KOPT-K1 (cell line): Measurements from ENCODE around the gene GIPR.

Experiments used
- H3K27ac ChIP-seq: fragments of 200-600 bp; sonication (generic); 2 replicates; pipeline ENCODE4 v1.5.1; 2016; ENCODE audit warnings: antibody characterized with exemption, mild to moderate bottlenecking, low read depth, low read length; ENCODE audit not compliant: poor library complexity, severe bottlenecking
- H3K36me3 ChIP-seq: fragments of 200-600 bp; sonication (generic); 2 replicates; pipeline ENCODE4 v1.5.1; 2017; ENCODE audit warnings: antibody characterized with exemption, mild to moderate bottlenecking, low read length, moderate library complexity; ENCODE audit not compliant: insufficient read depth
- H3K9me3 ChIP-seq: fragments of 200-600 bp; sonication (generic); 2 replicates; pipeline ENCODE4 v1.5.1; 2017; ENCODE audit warnings: antibody characterized with exemption, low read length, mild to moderate bottlenecking; ENCODE audit not compliant: insufficient read depth, poor library complexity, severe bottlenecking

GIPR gene

GRCh38 chr19:45641274-45642105 lies 26.5 kb upstream of the GIPR start:
- Histone ChIP-seq H3K36me3 (no peaks in the 10 kb centered on the region), H3K27ac (peak overlapping the region; percentile 50), H3K9me3 (no peaks in the 10 kb centered on the region)

GRCh38 chr19:45643024-45643926 lies 24.7 kb upstream of the GIPR start:
- Histone ChIP-seq H3K27ac (no peak overlapping the region), H3K9me3 (no peaks in the 10 kb centered on the region), H3K36me3 (no peaks in the 10 kb centered on the region)

- Histone ChIP-seq H3K9me3 (no peaks in the 10 kb centered on the region), H3K27ac (no peak overlapping the region), H3K36me3 (no peaks in the 10 kb centered on the region)
Measured at GRCh38 chr19:45643927-45644771, 23.9 kb upstream of the GIPR start.

GRCh38 chr19:45645068-45645630 lies 22.9 kb upstream of the GIPR start:
- Histone ChIP-seq H3K36me3 (no peaks in the 10 kb centered on the region), H3K27ac (no peak overlapping the region), H3K9me3 (no peaks in the 10 kb centered on the region)

- H3K27ac ChIP-seq, result no peak overlapping the region
- H3K9me3 ChIP-seq, result no peaks in the 10 kb centered on the region
- no peaks in the 10 kb centered on the region for H3K36me3 ChIP-seq
Measured at GRCh38 chr19:45645631-45646344, 22.2 kb upstream of the GIPR start.

- Histone ChIP-seq H3K9me3 (no peaks in the 10 kb centered on the region), H3K36me3 (no peaks in the 10 kb centered on the region), H3K27ac (no peak overlapping the region)
Measured at GRCh38 chr19:45646345-45646698, 21.7 kb upstream of the GIPR start.

DNA sequence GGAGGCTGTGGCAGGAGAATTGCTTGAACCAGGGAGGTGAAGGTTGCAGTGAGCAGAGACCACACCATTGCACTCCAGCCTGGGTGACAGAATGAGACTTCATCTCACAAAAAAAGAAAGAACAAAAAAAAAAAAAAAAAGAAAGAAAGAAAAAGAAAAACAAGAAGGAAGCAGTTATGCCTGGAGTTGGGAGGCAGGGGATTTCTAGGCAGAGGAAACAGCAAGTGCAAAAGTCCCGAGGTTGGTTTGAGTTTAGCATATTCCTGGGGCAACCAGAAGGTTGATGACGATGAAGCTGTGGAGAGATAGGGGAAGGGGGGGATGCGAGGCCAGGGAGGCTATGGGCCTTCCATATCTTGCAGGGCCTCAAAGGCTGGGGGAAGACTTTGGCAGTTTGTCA lies 17.3 kb upstream of the GIPR start:
- no peaks in the 10 kb centered on the region for H3K9me3 ChIP-seq
- H3K36me3 ChIP-seq, result no peaks in the 10 kb centered on the region
- no peak overlapping the region for H3K27ac ChIP-seq

GRCh38 chr19:45653634-45654033 lies 14.4 kb upstream of the GIPR start:
- Histone ChIP-seq H3K36me3 (no peaks in the 10 kb centered on the region), H3K27ac (no peak overlapping the region), H3K9me3 (no peaks in the 10 kb centered on the region)

GRCh38 chr19:45655073-45655472 lies 12.9 kb upstream of the GIPR start:
- Histone ChIP-seq H3K36me3 (no peaks in the 10 kb centered on the region), H3K9me3 (no peaks in the 10 kb centered on the region), H3K27ac (no peak overlapping the region)

GRCh38 chr19:45657520-45658167 lies 10.4 kb upstream of the GIPR start:
- no peak overlapping the region for H3K27ac ChIP-seq
- no peaks in the 10 kb centered on the region for H3K36me3 ChIP-seq
- H3K9me3 ChIP-seq, result no peaks in the 10 kb centered on the region

- H3K9me3 ChIP-seq, result no peaks in the 10 kb centered on the region
- no peak overlapping the region for H3K27ac ChIP-seq
- no peaks in the 10 kb centered on the region for H3K36me3 ChIP-seq
Measured at GRCh38 chr19:45659096-45659729, 8.8 kb upstream of the GIPR start.

GRCh38 chr19:45660636-45661035 lies 7.4 kb upstream of the GIPR start:
- no peaks in the 10 kb centered on the region for H3K36me3 ChIP-seq
- no peaks in the 10 kb centered on the region for H3K9me3 ChIP-seq
- H3K27ac ChIP-seq, result no peak overlapping the region

DNA sequence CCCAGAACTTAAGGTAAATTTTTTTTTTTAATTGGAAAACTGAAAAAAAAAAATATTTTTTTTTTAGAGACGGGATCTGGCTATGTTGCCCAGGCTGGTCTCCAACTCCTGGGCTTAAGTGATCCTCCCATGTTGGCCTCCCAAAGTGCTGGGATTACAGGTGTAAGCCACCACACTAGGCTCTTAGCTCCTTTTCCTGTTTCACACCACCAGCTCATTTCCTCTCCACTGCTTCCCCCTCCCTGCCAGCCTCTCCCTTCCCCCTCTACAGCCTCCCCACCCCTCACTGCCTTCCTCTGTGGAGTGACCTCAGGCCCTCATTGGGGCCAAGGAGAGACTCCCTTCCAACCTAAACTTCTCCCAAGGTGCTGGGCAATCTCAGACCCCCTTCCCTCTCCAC lies 4.2 kb upstream of the GIPR start:
- Histone ChIP-seq H3K27ac (no peak overlapping the region), H3K9me3 (no peaks in the 10 kb centered on the region), H3K36me3 (no peaks in the 10 kb centered on the region)
